Neural progenitor cell (in vitro differentiated cells): Measurements from ENCODE around the gene TNIK. TPM values are rescaled to one million over a fixed set of nuclear protein-coding genes. Genes with fewer than 3 reads are reported as not detected.

Source experiments
- DNase-seq: peaks from one replicate; pipeline ENCODE4 v3.0.0-alpha.2; 2016; ENCODE audit warnings: low spot score
- H2AFZ ChIP-seq: fragments of 200-600 bp; sonication (generic); replicated peaks from 2 replicates; pipeline ENCODE4 v1.6.1; 2016; ENCODE audit warnings: antibody characterized with exemption
- H3F3A ChIP-seq: fragments of 200-600 bp; sonication (generic); 2 replicates; pipeline ENCODE4 v1.6.1; 2016; ENCODE audit warnings: antibody characterized with exemption, low read depth
- H3K27ac ChIP-seq: fragments of 200-600 bp; sonication (generic); 2 replicates; pipeline ENCODE4 v1.5.1; 2016; ENCODE audit warnings: mild to moderate bottlenecking
- H3K27me3 ChIP-seq: fragments of 200-600 bp; sonication (generic); 2 replicates; pipeline ENCODE4 v1.6.1; 2016; ENCODE audit warnings: mild to moderate bottlenecking, moderate library complexity
- H3K36me3 ChIP-seq: fragments of 200-600 bp; sonication (generic); 2 replicates; pipeline ENCODE4 v1.5.1; 2016
- H3K4me1 ChIP-seq: fragments of 200-600 bp; sonication (generic); 2 replicates; pipeline ENCODE4 v1.6.1; 2016; ENCODE audit warnings: mixed run types
- H3K4me2 ChIP-seq: fragments of 200-600 bp; sonication (generic); 2 replicates; pipeline ENCODE4 v1.6.1; 2016
- H3K4me3 ChIP-seq: fragments of 200-600 bp; sonication (generic); 2 replicates; pipeline ENCODE4 v1.5.1; 2016
- H3K79me2 ChIP-seq: fragments of 200-600 bp; sonication (generic); 2 replicates; pipeline ENCODE4 v1.6.1; 2016; ENCODE audit warnings: low read depth
- H3K9ac ChIP-seq: fragments of 200-600 bp; sonication (generic); 2 replicates; pipeline ENCODE4 v1.6.1; 2016
- H3K9me3 ChIP-seq: fragments of 200-600 bp; sonication (generic); 2 replicates; pipeline ENCODE4 v1.5.1; 2016; ENCODE audit warnings: low read depth
- H4K20me1 ChIP-seq: fragments of 200-600 bp; sonication (generic); 2 replicates; pipeline ENCODE4 v1.6.1; 2016; ENCODE audit warnings: low read depth
- H3K27ac Mint-ChIP-seq: 3 replicates; pipeline ENCODE4 v1.8.0; 2021; ENCODE audit warnings: mixed read lengths
- H3K27me3 Mint-ChIP-seq: 2 replicates; pipeline ENCODE4 v1.8.0; 2022; ENCODE audit warnings: low read depth, mild to moderate bottlenecking, inconsistent platforms, moderate library complexity, mixed read lengths; ENCODE audit not compliant: insufficient read depth
- H3K36me3 Mint-ChIP-seq: 3 replicates; pipeline ENCODE4 v1.8.0; 2021; ENCODE audit warnings: mixed read lengths
- H3K4me1 Mint-ChIP-seq: 3 replicates; pipeline ENCODE4 v1.8.0; 2021; ENCODE audit warnings: mixed read lengths
- H3K4me3 Mint-ChIP-seq: 3 replicates; pipeline ENCODE4 v1.8.0; 2021; ENCODE audit warnings: mild to moderate bottlenecking, moderate library complexity, mixed read lengths
- H3K9me3 Mint-ChIP-seq: 3 replicates; pipeline ENCODE4 v1.8.0; 2020; ENCODE audit warnings: mixed read lengths
- CTCF ChIP-seq: fragments of 200-600 bp; sonication (generic); IDR thresholded peaks from 2 replicates; pipeline ENCODE4 v1.5.1; 2017; ENCODE audit warnings: antibody characterized with exemption, mild to moderate bottlenecking
- EZH2 ChIP-seq: fragments of 200-600 bp; sonication (generic); IDR thresholded peaks from 2 replicates; pipeline ENCODE4 v1.6.1; 2017; ENCODE audit warnings: antibody characterized with exemption, mild to moderate bottlenecking, moderate library complexity
- EZH2phosphoT487 ChIP-seq: fragments of 200-600 bp; sonication (generic); IDR thresholded peaks from 2 replicates; pipeline ENCODE4 v1.6.1; 2017; ENCODE audit warnings: antibody characterized with exemption
- total RNA-seq: library from RNA; depleted of rRNA; stranded (reverse); fragments of >200 nt; gene quantifications from 2 replicates; pipeline ENCODE4 v1.2.3, GENCODE V29; 2015; ENCODE audit warnings: low replicate concordance

The TNIK gene
- total RNA-seq, 1 donor from 2014 or later, result 3.0 TPM

GRCh38 chr3:171311784-171312183 is 148.4 kb downstream of the TNIK start:
- Histone ChIP-seq H3K4me3 (no peak overlapping the region), H4K20me1 (no peaks in the 10 kb centered on the region), H3K27ac (no peak overlapping the region), H3K27me3 (no peaks in the 10 kb centered on the region), H3K9me3 (no peaks in the 10 kb centered on the region), H3F3A (no peaks in the 10 kb centered on the region), H3K79me2 (no peaks in the 10 kb centered on the region), H3K9ac (no peak overlapping the region), H3K4me1 (no peaks in the 10 kb centered on the region), H3K36me3 (no peaks in the 10 kb centered on the region), H2AFZ (no peak overlapping the region), H3K4me2 (no peak overlapping the region)
- Mint-ChIP-seq H3K27ac (no peak overlapping the region), H3K27me3 (no peaks in the 10 kb centered on the region), H3K4me3 (no peak overlapping the region), H3K9me3 (peaks cover 8% of the 10 kb centered on the region), H3K36me3 (peaks cover 3% of the 10 kb centered on the region), H3K4me1 (peaks cover 32% of the 10 kb centered on the region)
- TF ChIP-seq CTCF, result no peak
- TF ChIP-seq EZH2phosphoT487, result no peak
- TF ChIP-seq EZH2, result no peak
- DNase-seq, result no peak

- no peak overlapping the region for H3K4me3 ChIP-seq
- no peaks in the 10 kb centered on the region for H3K27me3 ChIP-seq
- H3K27ac Mint-ChIP-seq, result no peak overlapping the region
- peaks cover 3% of the 10 kb centered on the region for H3K36me3 Mint-ChIP-seq
- no peak overlapping the region for H3K27ac ChIP-seq
- H3K4me1 ChIP-seq, result no peaks in the 10 kb centered on the region
- H3K9me3 ChIP-seq, result no peaks in the 10 kb centered on the region
- H3K9me3 Mint-ChIP-seq, result peaks cover 9% of the 10 kb centered on the region
- H3F3A ChIP-seq, result no peaks in the 10 kb centered on the region
- H3K4me2 ChIP-seq, result no peak overlapping the region
- no peaks in the 10 kb centered on the region for H3K27me3 Mint-ChIP-seq
- peaks cover 35% of the 10 kb centered on the region for H3K4me1 Mint-ChIP-seq
- H3K36me3 ChIP-seq, result no peaks in the 10 kb centered on the region
- TF ChIP-seq EZH2phosphoT487 (no peak), CTCF (no peak), EZH2 (no peak)
- H3K9ac ChIP-seq, result no peak overlapping the region
- H2AFZ ChIP-seq, result no peak overlapping the region
- H3K4me3 Mint-ChIP-seq, result no peak overlapping the region
- H3K79me2 ChIP-seq, result no peaks in the 10 kb centered on the region
- H4K20me1 ChIP-seq, result no peaks in the 10 kb centered on the region
- no peak for DNase-seq
Observed at GRCh38 chr3:171309906-171310359, 150.3 kb downstream of the TNIK start.

GRCh38 chr3:171307988-171308387 is 152.2 kb downstream of the TNIK start:
- Histone ChIP-seq H3K27ac (no peak overlapping the region), H3K4me2 (no peak overlapping the region), H2AFZ (no peak overlapping the region), H3K4me1 (no peaks in the 10 kb centered on the region), H3K9me3 (no peaks in the 10 kb centered on the region), H4K20me1 (no peaks in the 10 kb centered on the region), H3K9ac (no peak overlapping the region), H3F3A (no peaks in the 10 kb centered on the region), H3K79me2 (no peaks in the 10 kb centered on the region), H3K4me3 (no peak overlapping the region), H3K36me3 (no peaks in the 10 kb centered on the region), H3K27me3 (no peaks in the 10 kb centered on the region)
- Mint-ChIP-seq H3K27ac (no peak overlapping the region), H3K27me3 (no peaks in the 10 kb centered on the region), H3K9me3 (peaks cover 10% of the 10 kb centered on the region), H3K4me3 (no peak overlapping the region), H3K36me3 (peaks cover 7% of the 10 kb centered on the region), H3K4me1 (peaks cover 30% of the 10 kb centered on the region)
- no peak for DNase-seq
- no peak for TF ChIP-seq EZH2phosphoT487
- TF ChIP-seq EZH2, result no peak
- TF ChIP-seq CTCF, result no peak
